Endothelial cell of umbilical vein (primary cell): Measurements from ENCODE around the gene PTPRT.

ENCODE experiments used
- CTCF ChIP-seq, 2 donors: IDR thresholded peaks; 1 replicate in 1 of 2; 2 replicates in 1 of 2; pipeline ENCODE4 v1.5.1; 2011; ENCODE audit warnings: low read length in 2 of 2, mild to moderate bottlenecking in 2 of 2, moderate library complexity in 2 of 2, control low read depth in 1 of 2, inconsistent platforms in 1 of 2, low read depth in 1 of 2; ENCODE audit not compliant: insufficient read depth in 1 of 2; ENCODE audit errors: extremely low read depth in 1 of 2
- EZH2 ChIP-seq: IDR thresholded peaks from 2 replicates; pipeline ENCODE4 v1.6.1; 2012; ENCODE audit warnings: borderline replicate concordance, low read depth, mild to moderate bottlenecking, moderate library complexity, low read length, inconsistent platforms; ENCODE audit not compliant: severe bottlenecking
- POLR2A ChIP-seq: IDR thresholded peaks from 2 replicates; pipeline ENCODE4 v1.6.1; 2012; ENCODE audit warnings: low read depth, mild to moderate bottlenecking, control low read depth, low read length

- no peak for TF ChIP-seq CTCF (IDR thresholded peaks at IDR 0.05; ENCODE audit: extremely low read depth in 1 of 2, insufficient read depth in 1 of 2, low read depth in 1 of 2, low read length in 2 of 2)
- TF ChIP-seq POLR2A = no peak
- no peak for TF ChIP-seq EZH2
Observed at GRCh38 chr20:43191143-43191542, 1.4 kb upstream of the PTPRT start.
